ENCODE measurements around the gene LDLRAD3.

- TF ChIP-seq CTCF (conservative IDR thresholded peaks at IDR 0.05; ENCODE audit: low read length) (no peak), EZH2phosphoT487 (IDR thresholded peaks at IDR 0.05; ENCODE audit: borderline replicate concordance, low read depth, low read length) (no peak)
Observed at GRCh38 chr11:36015799-36016198, 71.9 kb downstream of the LDLRAD3 start.
